Loucy (cell line): ENCODE measurements around the gene FUOM.

Experiments
- EZH2phosphoT487 ChIP-seq: fragments of 200-600 bp; IDR thresholded peaks from 2 replicates; pipeline ENCODE4 v1.6.1; 2018; ENCODE audit warnings: antibody characterized with exemption, mild to moderate bottlenecking, moderate library complexity, borderline replicate concordance
- TF ChIP-seq, protein P1 (sequence below): fragments of 200-600 bp; sonication (generic); conservative IDR thresholded peaks from 2 replicates; pipeline ENCODE4 v1.5.1; 2014; ENCODE audit warnings: mild to moderate bottlenecking, antibody characterized with exemption, low read length

DNA sequence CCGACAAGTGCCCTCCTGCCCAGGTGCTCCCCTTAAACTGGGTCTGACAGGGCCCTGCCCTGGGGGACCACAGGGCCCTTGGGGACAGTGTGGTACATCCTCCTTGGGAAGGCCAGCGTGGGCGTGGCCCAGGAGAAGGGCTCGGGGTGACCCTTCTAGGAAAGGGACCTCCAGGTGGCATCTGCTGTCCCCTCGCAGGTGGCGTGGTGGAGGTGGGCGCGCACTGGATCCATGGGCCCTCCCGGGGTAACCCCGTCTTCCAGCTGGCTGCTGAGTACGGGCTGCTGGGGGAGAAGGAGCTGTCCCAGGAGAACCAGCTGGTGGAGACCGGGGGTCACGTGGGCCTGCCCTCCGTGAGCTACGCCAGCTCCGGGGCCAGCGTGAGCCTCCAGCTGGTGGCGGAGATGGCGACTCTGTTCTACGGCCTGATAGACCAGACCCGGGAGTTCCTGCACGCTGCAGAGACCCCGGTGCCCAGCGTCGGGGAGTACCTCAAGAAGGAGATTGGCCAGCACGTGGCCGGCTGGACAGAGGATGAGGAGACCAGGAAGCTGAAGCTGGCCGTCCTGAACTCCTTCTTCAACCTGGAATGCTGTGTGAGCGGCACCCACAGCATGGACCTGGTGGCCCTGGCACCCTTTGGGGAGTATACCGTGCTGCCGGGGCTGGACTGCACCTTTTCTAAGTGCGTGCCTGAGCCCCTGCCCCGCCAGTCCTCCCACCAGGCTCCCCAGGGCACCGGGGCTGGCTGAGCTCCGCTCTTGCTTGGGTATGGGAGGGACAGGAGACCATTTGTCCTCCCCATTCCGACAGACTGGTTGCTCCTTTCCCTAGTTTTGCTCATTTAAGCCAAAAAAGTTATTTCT lies 22.2 kb upstream of the FUOM start:
- TF ChIP-seq, protein P1, sequence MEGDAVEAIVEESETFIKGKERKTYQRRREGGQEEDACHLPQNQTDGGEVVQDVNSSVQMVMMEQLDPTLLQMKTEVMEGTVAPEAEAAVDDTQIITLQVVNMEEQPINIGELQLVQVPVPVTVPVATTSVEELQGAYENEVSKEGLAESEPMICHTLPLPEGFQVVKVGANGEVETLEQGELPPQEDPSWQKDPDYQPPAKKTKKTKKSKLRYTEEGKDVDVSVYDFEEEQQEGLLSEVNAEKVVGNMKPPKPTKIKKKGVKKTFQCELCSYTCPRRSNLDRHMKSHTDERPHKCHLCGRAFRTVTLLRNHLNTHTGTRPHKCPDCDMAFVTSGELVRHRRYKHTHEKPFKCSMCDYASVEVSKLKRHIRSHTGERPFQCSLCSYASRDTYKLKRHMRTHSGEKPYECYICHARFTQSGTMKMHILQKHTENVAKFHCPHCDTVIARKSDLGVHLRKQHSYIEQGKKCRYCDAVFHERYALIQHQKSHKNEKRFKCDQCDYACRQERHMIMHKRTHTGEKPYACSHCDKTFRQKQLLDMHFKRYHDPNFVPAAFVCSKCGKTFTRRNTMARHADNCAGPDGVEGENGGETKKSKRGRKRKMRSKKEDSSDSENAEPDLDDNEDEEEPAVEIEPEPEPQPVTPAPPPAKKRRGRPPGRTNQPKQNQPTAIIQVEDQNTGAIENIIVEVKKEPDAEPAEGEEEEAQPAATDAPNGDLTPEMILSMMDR, result no peak
- no peak for TF ChIP-seq EZH2phosphoT487
